Natural killer cell (primary cell): ENCODE results near the gene CNIH1. TPM values are rescaled to one million over a fixed set of nuclear protein-coding genes. Genes with fewer than 3 reads are reported as not detected.
"Not testable (repeated sequence)": the region's sequence is repeated elsewhere in the genome, so short reads cannot be mapped to it uniquely, and the experiment has no call there.

Source experiments
- ATAC-seq, 3 donors: fragments of 150-1000 bp in 2 of 3; fragments of 200-7000 bp in 1 of 3; cut with Tn5 transposase; 1 replicate in 1 of 3; 2 replicates in 2 of 3; pipeline ENCODE4 v1.10.0; 2021; ENCODE audit warnings: mild to moderate bottlenecking in 2 of 3, moderate library complexity in 2 of 3
- DNase-seq, 2 donors: peaks; one replicate each; pipeline versions ENCODE4 v3.0.0 to v3.0.0-alpha.2; 2013 to 2021; ENCODE audit warnings: mixed read lengths in 1 of 2
- H3K27ac ChIP-seq: one replicate; pipeline ENCODE4 v1.5.1; 2013; ENCODE audit warnings: mild to moderate bottlenecking, low read length
- H3K27me3 ChIP-seq: one replicate; pipeline ENCODE4 v1.6.1; 2013; ENCODE audit warnings: low read length; ENCODE audit not compliant: control insufficient read depth, insufficient read depth
- H3K36me3 ChIP-seq: one replicate; pipeline ENCODE4 v1.6.1; 2013; ENCODE audit warnings: low read length; ENCODE audit not compliant: control insufficient read depth, insufficient read depth
- H3K4me1 ChIP-seq: one replicate; pipeline ENCODE4 v1.6.1; 2013; ENCODE audit warnings: low read length; ENCODE audit not compliant: control insufficient read depth, insufficient read depth
- H3K4me3 ChIP-seq: one replicate; pipeline ENCODE4 v1.5.1; 2013; ENCODE audit warnings: low read length
- H3K9me3 ChIP-seq: one replicate; pipeline ENCODE4 v1.6.1; 2013; ENCODE audit warnings: low read length; ENCODE audit not compliant: control insufficient read depth, insufficient read depth
- H3K27ac Mint-ChIP-seq, 2 donors: one replicate each; pipeline ENCODE4 v1.8.0; 2022; ENCODE audit warnings: mild to moderate bottlenecking in 2 of 2, mixed read lengths in 2 of 2, moderate library complexity in 1 of 2
- H3K27me3 Mint-ChIP-seq, 2 donors: one replicate each; pipeline ENCODE4 v1.8.0; 2022; ENCODE audit warnings: low read depth in 2 of 2, mixed read lengths in 2 of 2
- H3K36me3 Mint-ChIP-seq: one replicate; pipeline ENCODE4 v1.8.0; 2022; ENCODE audit warnings: mixed read lengths
- H3K4me1 Mint-ChIP-seq, 2 donors: one replicate each; pipeline ENCODE4 v1.8.0; 2022; ENCODE audit warnings: mixed read lengths in 2 of 2
- H3K4me3 Mint-ChIP-seq: one replicate; pipeline ENCODE4 v1.8.0; 2022; ENCODE audit warnings: mild to moderate bottlenecking, moderate library complexity, mixed read lengths
- H3K9me3 Mint-ChIP-seq, 2 donors: one replicate each; pipeline ENCODE4 v1.8.0; 2022; ENCODE audit warnings: mixed read lengths in 2 of 2
- CTCF ChIP-seq: fragments of 200-600 bp; IDR thresholded peaks from one replicate; pipeline ENCODE4 v1.8.0; 2022; ENCODE audit warnings: antibody characterized with exemption
- WGBS: methylation state at CpG from one replicate; pipeline ENCODE4 v1.1.7; 2013; ENCODE audit warnings: missing lambda C conversion rate; ENCODE audit not compliant: insufficient coverage; 5-methylcytosine and 5-hydroxymethylcytosine counted together
- intact Hi-C: fragments of 100-400 bp; cut with micrococcal nuclease; formaldehyde crosslinking; loops from one replicate; pipeline ENCODE4 v1.14.2; 2022
- total RNA-seq, 4 donors: library from RNA; stranded (reverse); fragments of 120-200 nt in 1 of 4; gene quantifications; one replicate each; pipeline versions ENCODE4 v1.2.3 to v1.2.4, GENCODE V29; 2013 to 2022

Gene CNIH1
- total RNA-seq, 3 donors from 2014 or later (not counting 1 experiment from before 2014, with no cell fraction given), result 20.4 to 30.9 (median 25.7) TPM

- H3K4me3 Mint-ChIP-seq, result peak overlapping the region; percentile 96
- no peaks in the 10 kb centered on the region for H3K36me3 Mint-ChIP-seq
- DNase-seq, result no peak
- 7% methylated on average over 5 of the region's 5 CpGs for WGBS
- peak overlapping the region; percentile 54 for H3K4me3 ChIP-seq
- no peaks in the 10 kb centered on the region for H3K9me3 Mint-ChIP-seq
- intact Hi-C loops, result loop anchor here (2.0 kb wide), 1 partner anchor 48 kb away; the partner anchor contains the start of gene GMFB
- ATAC-seq, result no peak
- no peaks in the 10 kb centered on the region for H3K9me3 ChIP-seq
- peaks cover 33 to 39% of the 10 kb centered on the region in 2 donors for H3K4me1 Mint-ChIP-seq
- H3K27ac ChIP-seq, result peak overlapping the region; percentile 28
- peaks cover 7% of the 10 kb centered on the region for H3K4me1 ChIP-seq
- H3K27me3 Mint-ChIP-seq, result peaks cover 3 to 13% of the 10 kb centered on the region in 2 donors
- no peaks in the 10 kb centered on the region for H3K27me3 ChIP-seq
- H3K36me3 ChIP-seq, result no peaks in the 10 kb centered on the region
- peak overlapping the region; percentile 92 for H3K27ac Mint-ChIP-seq
- no peak for TF ChIP-seq CTCF
Measured at GRCh38 chr14:54440476-54440872, 700 bp downstream of the CNIH1 start.

GRCh38 chr14:54440037-54440436 lies 1.1 kb downstream of the CNIH1 start:
- WGBS, result 87% methylated on average over 7 of the region's 7 CpGs

GRCh38 chr14:54438703-54439102 lies 2.5 kb downstream of the CNIH1 start:
- no peaks in the 10 kb centered on the region for H3K27me3 Mint-ChIP-seq
- DNase-seq, result no peak
- no peak overlapping the region for H3K4me3 Mint-ChIP-seq
- H3K27ac Mint-ChIP-seq, result no peak overlapping the region
- 92% methylated on average over 3 of the region's 4 CpGs for WGBS
- TF ChIP-seq CTCF, result no peak
- H3K9me3 Mint-ChIP-seq, result no peaks in the 10 kb centered on the region
- no peaks in the 10 kb centered on the region for H3K9me3 ChIP-seq
- H3K4me3 ChIP-seq, result no peak overlapping the region
- no peaks in the 10 kb centered on the region for H3K36me3 ChIP-seq
- peaks cover 50 to 57% of the 10 kb centered on the region in 2 donors for H3K4me1 Mint-ChIP-seq
- no peak for ATAC-seq
- H3K4me1 ChIP-seq, result peaks cover 7% of the 10 kb centered on the region
- no peaks in the 10 kb centered on the region for H3K27me3 ChIP-seq
- no peaks in the 10 kb centered on the region for H3K36me3 Mint-ChIP-seq
- intact Hi-C loops, result no loop called here
- H3K27ac ChIP-seq, result no peak overlapping the region

More at GRCh38 chr14:54440037-54440436, 1.1 kb downstream of the CNIH1 start:
- ATAC-seq (no peak), DNase-seq (no peak)
- Mint-ChIP-seq H3K27me3 (peaks cover 3 to 12% of the 10 kb centered on the region in 2 donors), H3K4me1 (peaks cover 37 to 44% of the 10 kb centered on the region in 2 donors), H3K4me3 (peak overlapping the region; percentile 96), H3K9me3 (no peaks in the 10 kb centered on the region), H3K36me3 (no peaks in the 10 kb centered on the region), H3K27ac (peak overlapping the region; percentile 92)
- no peak for TF ChIP-seq CTCF
- intact Hi-C loops, result loop anchor here (2.0 kb wide), 1 partner anchor 49 kb away; the partner anchor contains the start of gene GMFB
- H3K27ac ChIP-seq, result no peak overlapping the region
- H3K36me3 ChIP-seq, result no peaks in the 10 kb centered on the region
- H3K9me3 ChIP-seq, result no peaks in the 10 kb centered on the region
- H3K4me3 ChIP-seq, result peak overlapping the region; percentile 54
- H3K4me1 ChIP-seq, result peaks cover 7% of the 10 kb centered on the region
- no peaks in the 10 kb centered on the region for H3K27me3 ChIP-seq

- H3K27me3 Mint-ChIP-seq, H3K4me3 Mint-ChIP-seq, H3K9me3 ChIP-seq, H3K4me1 ChIP-seq, intact Hi-C loops, H3K27ac ChIP-seq, H3K36me3 Mint-ChIP-seq, H3K27me3 ChIP-seq, H3K4me3 ChIP-seq, DNase-seq, ATAC-seq, H3K36me3 ChIP-seq, H3K27ac Mint-ChIP-seq, H3K9me3 Mint-ChIP-seq: not testable (repeated sequence)
- H3K4me1 Mint-ChIP-seq, result peaks cover 51 to 58% of the 10 kb centered on the region in 2 donors
- 90% methylated on average over 4 of the region's 4 CpGs for WGBS
Measured at GRCh38 chr14:54437954-54438353, 3.2 kb downstream of the CNIH1 start.
